Measurements from ENCODE around the gene RAB6B. TPM values are rescaled to one million over a fixed set of nuclear protein-coding genes. Genes with fewer than 3 reads are reported as not detected.

Gene RAB6B
- total and polyA plus RNA-seq, 2 experiments from 2014 or later: 1.2 to 3.9 TPM

- Histone ChIP-seq H3K36me3 (ENCODE audit: insufficient read depth) (no peaks in the 10 kb centered on the region), H4K20me1 (replicated peaks; ENCODE audit: insufficient read depth) (no peaks in the 10 kb centered on the region), H3K79me2 (replicated peaks; ENCODE audit: insufficient read depth) (no peaks in the 10 kb centered on the region), H3K4me1 (ENCODE audit: insufficient read depth) (peaks cover 7% of the 10 kb centered on the region; the same call in 1 of the 2 replicates), H2AFZ (no peak overlapping the region), H3F3A (replicated peaks; ENCODE audit: low read depth) (no peaks in the 10 kb centered on the region), H3K9me2 (ENCODE audit: insufficient read depth) (no peaks in the 10 kb centered on the region), H3K4me3 (no peak overlapping the region), H3K27ac (ENCODE audit: low read depth) (no peak overlapping the region), H3K27me3 (ENCODE audit: insufficient read depth) (no peaks in the 10 kb centered on the region), H3K4me2 (no peak overlapping the region)
- DNase-seq (ENCODE audit: low spot score): no peak
- H3K9me3 Mint-ChIP-seq: no peaks in the 10 kb centered on the region
- peaks cover 3% of the 10 kb centered on the region for H3K27me3 Mint-ChIP-seq (ENCODE audit: insufficient read depth, low read depth, poor library complexity)
- TF ChIP-seq ZNF462 (CRISPR knock-in tag; IDR thresholded peaks at IDR 0.05): no peak
- no peak for TF ChIP-seq EZH2phosphoT487 (IDR thresholded peaks at IDR 0.05; ENCODE audit: unreplicated experiment)
- TF ChIP-seq STAT1 (IDR thresholded peaks at IDR 0.05; ENCODE audit: unreplicated experiment): no peak
- no peak for TF ChIP-seq ZNF331 (CRISPR knock-in tag; IDR thresholded peaks at IDR 0.05; ENCODE audit: low read depth)
- no peak for TF ChIP-seq POLR2AphosphoS5 (IDR thresholded peaks at IDR 0.05; ENCODE audit: low read depth)
- TF ChIP-seq ZNF114 (CRISPR knock-in tag; IDR thresholded peaks at IDR 0.05): no peak
- TF ChIP-seq NANOG (IDR thresholded peaks at IDR 0.05; ENCODE audit: borderline replicate concordance): no peak
- no peak for TF ChIP-seq JUNB (IDR thresholded peaks at IDR 0.05; ENCODE audit: unreplicated experiment)
- TF ChIP-seq EZH2 (IDR thresholded peaks at IDR 0.05; ENCODE audit: low read depth, unreplicated experiment): no peak
- TF ChIP-seq, protein P1, sequence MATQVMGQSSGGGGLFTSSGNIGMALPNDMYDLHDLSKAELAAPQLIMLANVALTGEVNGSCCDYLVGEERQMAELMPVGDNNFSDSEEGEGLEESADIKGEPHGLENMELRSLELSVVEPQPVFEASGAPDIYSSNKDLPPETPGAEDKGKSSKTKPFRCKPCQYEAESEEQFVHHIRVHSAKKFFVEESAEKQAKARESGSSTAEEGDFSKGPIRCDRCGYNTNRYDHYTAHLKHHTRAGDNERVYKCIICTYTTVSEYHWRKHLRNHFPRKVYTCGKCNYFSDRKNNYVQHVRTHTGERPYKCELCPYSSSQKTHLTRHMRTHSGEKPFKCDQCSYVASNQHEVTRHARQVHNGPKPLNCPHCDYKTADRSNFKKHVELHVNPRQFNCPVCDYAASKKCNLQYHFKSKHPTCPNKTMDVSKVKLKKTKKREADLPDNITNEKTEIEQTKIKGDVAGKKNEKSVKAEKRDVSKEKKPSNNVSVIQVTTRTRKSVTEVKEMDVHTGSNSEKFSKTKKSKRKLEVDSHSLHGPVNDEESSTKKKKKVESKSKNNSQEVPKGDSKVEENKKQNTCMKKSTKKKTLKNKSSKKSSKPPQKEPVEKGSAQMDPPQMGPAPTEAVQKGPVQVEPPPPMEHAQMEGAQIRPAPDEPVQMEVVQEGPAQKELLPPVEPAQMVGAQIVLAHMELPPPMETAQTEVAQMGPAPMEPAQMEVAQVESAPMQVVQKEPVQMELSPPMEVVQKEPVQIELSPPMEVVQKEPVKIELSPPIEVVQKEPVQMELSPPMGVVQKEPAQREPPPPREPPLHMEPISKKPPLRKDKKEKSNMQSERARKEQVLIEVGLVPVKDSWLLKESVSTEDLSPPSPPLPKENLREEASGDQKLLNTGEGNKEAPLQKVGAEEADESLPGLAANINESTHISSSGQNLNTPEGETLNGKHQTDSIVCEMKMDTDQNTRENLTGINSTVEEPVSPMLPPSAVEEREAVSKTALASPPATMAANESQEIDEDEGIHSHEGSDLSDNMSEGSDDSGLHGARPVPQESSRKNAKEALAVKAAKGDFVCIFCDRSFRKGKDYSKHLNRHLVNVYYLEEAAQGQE (IDR thresholded peaks at IDR 0.05; ENCODE audit: unreplicated experiment): no peak
- no peak for TF ChIP-seq CREB1 (CRISPR knock-in tag; IDR thresholded peaks at IDR 0.05; ENCODE audit: low read depth)
- TF ChIP-seq, protein P2, sequence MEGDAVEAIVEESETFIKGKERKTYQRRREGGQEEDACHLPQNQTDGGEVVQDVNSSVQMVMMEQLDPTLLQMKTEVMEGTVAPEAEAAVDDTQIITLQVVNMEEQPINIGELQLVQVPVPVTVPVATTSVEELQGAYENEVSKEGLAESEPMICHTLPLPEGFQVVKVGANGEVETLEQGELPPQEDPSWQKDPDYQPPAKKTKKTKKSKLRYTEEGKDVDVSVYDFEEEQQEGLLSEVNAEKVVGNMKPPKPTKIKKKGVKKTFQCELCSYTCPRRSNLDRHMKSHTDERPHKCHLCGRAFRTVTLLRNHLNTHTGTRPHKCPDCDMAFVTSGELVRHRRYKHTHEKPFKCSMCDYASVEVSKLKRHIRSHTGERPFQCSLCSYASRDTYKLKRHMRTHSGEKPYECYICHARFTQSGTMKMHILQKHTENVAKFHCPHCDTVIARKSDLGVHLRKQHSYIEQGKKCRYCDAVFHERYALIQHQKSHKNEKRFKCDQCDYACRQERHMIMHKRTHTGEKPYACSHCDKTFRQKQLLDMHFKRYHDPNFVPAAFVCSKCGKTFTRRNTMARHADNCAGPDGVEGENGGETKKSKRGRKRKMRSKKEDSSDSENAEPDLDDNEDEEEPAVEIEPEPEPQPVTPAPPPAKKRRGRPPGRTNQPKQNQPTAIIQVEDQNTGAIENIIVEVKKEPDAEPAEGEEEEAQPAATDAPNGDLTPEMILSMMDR (conservative IDR thresholded peaks at IDR 0.05; ENCODE audit: low read depth in 2 of 2): no peak
- H3K27ac Mint-ChIP-seq: no peak overlapping the region
- H3K36me3 Mint-ChIP-seq (ENCODE audit: low read depth): no peaks in the 10 kb centered on the region
- H3K4me1 Mint-ChIP-seq: peaks cover 10% of the 10 kb centered on the region
- H3K4me3 Mint-ChIP-seq: no peak overlapping the region
- ATAC-seq: no peak
These were observed 45.6 kb downstream of the RAB6B start for GRCh38 chr3:133850034-133850433.
